Adrenal gland (tissue), 5 donors: ENCODE data around the gene POTEF.

ENCODE experiments used
- POLR2A ChIP-seq, 2 donors: fragments of 450-650 bp; IDR thresholded peaks; one replicate each; pipeline ENCODE4 v1.6.1; 2017; ENCODE audit warnings: antibody characterized with exemption in 2 of 2, mild to moderate bottlenecking in 2 of 2, moderate library complexity in 1 of 2
- TF ChIP-seq, protein P1 (sequence below), 6 experiments: fragments of 450-650 bp in 4 of 6; fragments of 200-600 bp in 2 of 6; sonication (generic) in 1 of 6; IDR thresholded peaks; 1 replicate in 5 of 6; 2 replicates in 1 of 6; pipeline versions ENCODE4 v1.5.1 to v1.8.0; 2016 to 2021; ENCODE audit warnings: antibody characterized with exemption in 6 of 6, mild to moderate bottlenecking in 2 of 6, moderate library complexity in 1 of 6
- donor health status: DM: no; HTN: no; CAD: no.

GRCh38 chr2:130156624-130157004, 27.6 kb upstream of the POTEF start:
- TF ChIP-seq, protein P1, sequence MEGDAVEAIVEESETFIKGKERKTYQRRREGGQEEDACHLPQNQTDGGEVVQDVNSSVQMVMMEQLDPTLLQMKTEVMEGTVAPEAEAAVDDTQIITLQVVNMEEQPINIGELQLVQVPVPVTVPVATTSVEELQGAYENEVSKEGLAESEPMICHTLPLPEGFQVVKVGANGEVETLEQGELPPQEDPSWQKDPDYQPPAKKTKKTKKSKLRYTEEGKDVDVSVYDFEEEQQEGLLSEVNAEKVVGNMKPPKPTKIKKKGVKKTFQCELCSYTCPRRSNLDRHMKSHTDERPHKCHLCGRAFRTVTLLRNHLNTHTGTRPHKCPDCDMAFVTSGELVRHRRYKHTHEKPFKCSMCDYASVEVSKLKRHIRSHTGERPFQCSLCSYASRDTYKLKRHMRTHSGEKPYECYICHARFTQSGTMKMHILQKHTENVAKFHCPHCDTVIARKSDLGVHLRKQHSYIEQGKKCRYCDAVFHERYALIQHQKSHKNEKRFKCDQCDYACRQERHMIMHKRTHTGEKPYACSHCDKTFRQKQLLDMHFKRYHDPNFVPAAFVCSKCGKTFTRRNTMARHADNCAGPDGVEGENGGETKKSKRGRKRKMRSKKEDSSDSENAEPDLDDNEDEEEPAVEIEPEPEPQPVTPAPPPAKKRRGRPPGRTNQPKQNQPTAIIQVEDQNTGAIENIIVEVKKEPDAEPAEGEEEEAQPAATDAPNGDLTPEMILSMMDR (IDR thresholded peaks at IDR 0.05): no peak
- no peak for TF ChIP-seq POLR2A (IDR thresholded peaks at IDR 0.05)
